Sigmoid colon (tissue), 7 donors: ENCODE measurements around the gene PTPRA. TPM values are rescaled to one million over a fixed set of nuclear protein-coding genes. Genes with fewer than 3 reads are reported as not detected.
A peak's percentile ranks its signal among the peaks of the same experiment; 100 is the strongest.

Experiments used
- DNase-seq: peaks from one replicate; pipeline ENCODE4 v3.0.0-alpha.2; 2019
- H3K27ac ChIP-seq, 4 donors: fragments of 200-600 bp; sonication (generic); one replicate each; pipeline ENCODE4 v1.5.1; 2016 to 2019; ENCODE audit warnings: mild to moderate bottlenecking in 1 of 4
- H3K27me3 ChIP-seq, 3 donors: fragments of 200-600 bp; sonication (generic); one replicate each; pipeline ENCODE4 v1.5.1; 2019; ENCODE audit warnings: mild to moderate bottlenecking in 1 of 3
- H3K36me3 ChIP-seq, 4 donors: fragments of 200-600 bp; sonication (generic); one replicate each; pipeline ENCODE4 v1.5.1; 2016 to 2019
- H3K4me1 ChIP-seq, 4 donors: fragments of 200-600 bp; sonication (generic); one replicate each; pipeline ENCODE4 v1.5.1; 2017 to 2019
- H3K4me3 ChIP-seq, 4 donors: fragments of 200-600 bp; sonication (generic); one replicate each; pipeline ENCODE4 v1.5.1; 2017 to 2019; ENCODE audit warnings: mild to moderate bottlenecking in 2 of 4, moderate library complexity in 1 of 4
- H3K9me3 ChIP-seq, 4 donors: fragments of 200-600 bp in 3 of 4; sonication (generic) in 3 of 4; one replicate each; pipeline versions ENCODE4 v1.5.1 to v1.6.1; 2013 to 2019
- CTCF ChIP-seq, 4 experiments: fragments of 450-650 bp in 3 of 4; fragments of 200-600 bp in 1 of 4; IDR thresholded peaks; one replicate each; pipeline ENCODE4 v1.5.1; 2016 to 2019; ENCODE audit warnings: antibody characterized with exemption in 4 of 4, mild to moderate bottlenecking in 3 of 4, moderate library complexity in 2 of 4
- EP300 ChIP-seq, 4 donors: sonication (generic); formaldehyde crosslinking; IDR thresholded peaks; one replicate each; pipeline ENCODE4 v1.6.1; 2017; ENCODE audit warnings: antibody characterized with exemption in 4 of 4
- POLR2A ChIP-seq, 2 donors: fragments of 450-650 bp; IDR thresholded peaks; one replicate each; pipeline ENCODE4 v1.6.1; 2016; ENCODE audit warnings: antibody characterized with exemption in 2 of 2, mild to moderate bottlenecking in 2 of 2, moderate library complexity in 2 of 2
- POLR2AphosphoS5 ChIP-seq, 4 donors: sonication (generic); formaldehyde crosslinking; IDR thresholded peaks; one replicate each; pipeline ENCODE4 v1.6.1; 2017; ENCODE audit warnings: antibody characterized with exemption in 4 of 4
- WGBS, 2 donors: extraction: QIAGEN DNeasy Blood & Tissue Kit; methylation state at CpG; one replicate each; pipeline ENCODE4 v1.1.7; 2013; 5-methylcytosine and 5-hydroxymethylcytosine counted together
- intact Hi-C: fragments of 100-400 bp; cut with DNase I; formaldehyde crosslinking; loops from one replicate; pipeline ENCODE4 v1.15.1; 2023
- polyA plus RNA-seq, 3 donors: library from polyadenylated mRNA; stranded (reverse); fragments of 200-250 nt; gene quantifications; one replicate each; pipeline ENCODE4 v1.2.3, GENCODE V29; 2013
- total RNA-seq, 4 donors: library from RNA; depleted of rRNA; stranded (reverse); fragments of >200 nt; gene quantifications; one replicate each; pipeline ENCODE4 v1.1.0, GENCODE V29; 2016
- donor health status: healthy with polysubstance abuse.
- donor health status: Bipolar disorder and iron deficiency.
- donor health status: healthy.

PTPRA gene
- total and polyA plus RNA-seq, 7 donors, result 10.2 to 86.4 (median 62.0) TPM

GRCh38 chr20:2866236-2866635 lies 7.0 kb upstream of the PTPRA start:
- no peak for TF ChIP-seq POLR2A (IDR thresholded peaks at IDR 0.05)
- no peak for TF ChIP-seq POLR2AphosphoS5 (IDR thresholded peaks at IDR 0.05)
- no peak for TF ChIP-seq EP300 (IDR thresholded peaks at IDR 0.05)
- H3K4me3 ChIP-seq, result no peak overlapping the region
- peaks cover 25 to 57% (median 38%) of the 10 kb centered on the region in 4 donors for H3K36me3 ChIP-seq
- no peaks in the 10 kb centered on the region for H3K9me3 ChIP-seq
- intact Hi-C loops, result no loop called here
- peaks cover 0 to 4% (median under 1%) of the 10 kb centered on the region in 4 donors for H3K4me1 ChIP-seq
- WGBS, 2 donors, result 86 to 92% methylated on average over 11 of the region's 11 CpGs
- DNase-seq, result no peak
- H3K27ac ChIP-seq, result no peak overlapping the region
- H3K27me3 ChIP-seq, result no peaks in the 10 kb centered on the region

- Histone ChIP-seq H3K27ac (no peak overlapping the region), H3K9me3 (no peaks in the 10 kb centered on the region), H3K4me1 (peaks cover 0 to 12% (median 8%) of the 10 kb centered on the region in 4 donors), H3K36me3 (peaks cover 15 to 48% (median 34%) of the 10 kb centered on the region in 4 donors), H3K27me3 (peaks cover 0 to 9% (median 0%) of the 10 kb centered on the region in 3 donors), H3K4me3 (no peak overlapping the region)
- intact Hi-C loops, result no loop called here
- no peak for DNase-seq
- WGBS, 2 donors, result 66 to 68% methylated on average over 12 of the region's 12 CpGs
- TF ChIP-seq POLR2A (IDR thresholded peaks at IDR 0.05) (no peak), CTCF (IDR thresholded peaks at IDR 0.05) (no peak), EP300 (IDR thresholded peaks at IDR 0.05) (no peak), POLR2AphosphoS5 (IDR thresholded peaks at IDR 0.05) (no peak)
These were observed 6.0 kb upstream of the PTPRA start for GRCh38 chr20:2867081-2867864.

GRCh38 chr20:2869381-2869780 lies 3.9 kb upstream of the PTPRA start:
- TF ChIP-seq EP300 (IDR thresholded peaks at IDR 0.05) (no peak), POLR2AphosphoS5 (IDR thresholded peaks at IDR 0.05) (no peak), CTCF (IDR thresholded peaks at IDR 0.05) (no peak), POLR2A (IDR thresholded peaks at IDR 0.05) (no peak)
- intact Hi-C loops, result no loop called here
- Histone ChIP-seq H3K4me1 (peaks cover 0 to 25% (median 18%) of the 10 kb centered on the region in 4 donors), H3K27ac (no peak overlapping the region), H3K9me3 (no peaks in the 10 kb centered on the region), H3K36me3 (peaks cover 14 to 28% (median 19%) of the 10 kb centered on the region in 4 donors), H3K4me3 (no peak overlapping the region), H3K27me3 (peaks cover 0 to 14% (median 0%) of the 10 kb centered on the region in 3 donors)
- WGBS, 2 donors, result 96 to 97% methylated on average over 3 of the region's 3 CpGs
- no peak for DNase-seq

- peak; percentile 43 for DNase-seq
- no peak overlapping the region for H3K4me3 ChIP-seq
- TF ChIP-seq POLR2AphosphoS5 (IDR thresholded peaks at IDR 0.05), result peak in 1 of 4 donors; percentile 35
- no peak for TF ChIP-seq EP300 (IDR thresholded peaks at IDR 0.05)
- H3K9me3 ChIP-seq, result no peaks in the 10 kb centered on the region
- H3K4me1 ChIP-seq, result peaks cover 0 to 42% (median 31%) of the 10 kb centered on the region in 4 donors
- H3K27me3 ChIP-seq, result peaks cover 0 to 14% (median 0%) of the 10 kb centered on the region in 3 donors
- intact Hi-C loops, result loop anchor here (5.0 to 10.0 kb wide), 3 partner anchors 131 to 1016 kb away; partner anchors contain the start of genes PANK2 and SIRPA
- WGBS, 2 donors, result 30 to 64% methylated on average over 2 of the region's 2 CpGs
- no peak overlapping the region for H3K27ac ChIP-seq
- H3K36me3 ChIP-seq, result peaks cover 3 to 11% (median 5%) of the 10 kb centered on the region in 4 donors
These were observed 2.2 kb upstream of the PTPRA start for GRCh38 chr20:2871111-2871465.

GRCh38 chr20:2871661-2872458 lies 1.4 kb upstream of the PTPRA start:
- TF ChIP-seq CTCF (IDR thresholded peaks at IDR 0.05) (no peak), POLR2A (IDR thresholded peaks at IDR 0.05) (no peak), POLR2AphosphoS5 (IDR thresholded peaks at IDR 0.05) (no peak), EP300 (IDR thresholded peaks at IDR 0.05) (no peak)
- Histone ChIP-seq H3K27me3 (peaks cover 0 to 14% (median 0%) of the 10 kb centered on the region in 3 donors), H3K36me3 (peaks cover 0 to 3% (median 0%) of the 10 kb centered on the region in 4 donors), H3K4me3 (peak overlapping the region; percentile 88 to 98 (median 94)), H3K4me1 (peaks cover 0 to 44% (median 31%) of the 10 kb centered on the region in 4 donors), H3K9me3 (no peaks in the 10 kb centered on the region), H3K27ac (peak overlapping the region in 3 of 4 donors; percentile 80 to 91 (median 91))
- no peak for DNase-seq
- intact Hi-C loops, result loop anchor here (2.0 to 10.0 kb wide), 4 partner anchors 31 to 1015 kb away; partner anchors contain the start of genes PANK2, PCED1A, SIRPA and VPS16
- 15 to 25% methylated on average over 34 of the region's 34 CpGs for WGBS, 2 donors
